ENCODE data around the gene MAP3K13.

The MAP3K13 gene

DNA sequence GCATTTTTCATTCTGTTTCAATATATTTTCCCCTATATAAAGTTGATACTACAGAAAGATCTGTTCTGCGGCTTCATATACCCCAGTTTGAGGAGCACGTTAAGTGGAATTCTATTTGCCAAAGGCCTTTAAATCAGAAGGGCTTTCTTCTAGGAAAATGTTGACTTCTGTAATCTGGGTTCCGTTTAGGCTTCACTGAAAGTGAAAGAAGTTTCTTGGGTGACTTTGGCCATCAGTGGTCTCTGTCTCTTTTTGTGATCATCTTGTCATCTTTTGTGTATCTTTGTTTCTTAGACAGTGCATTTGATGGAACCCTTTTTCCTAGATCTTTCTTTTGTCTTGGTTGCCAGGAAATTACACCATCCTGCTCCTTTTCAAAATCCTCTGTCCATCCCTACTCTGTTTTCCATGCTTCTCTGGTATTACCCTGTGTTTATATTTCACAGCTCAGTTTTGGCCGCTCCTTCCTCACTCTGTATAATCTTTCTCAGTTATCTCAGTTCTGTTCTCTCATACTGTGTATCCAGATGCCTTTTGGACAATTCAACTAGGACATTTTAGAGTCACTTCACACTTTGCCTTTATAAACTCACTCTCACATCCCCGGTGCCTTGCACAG, 40.7 kb upstream of the MAP3K13 start:
- TF ChIP-seq, protein P1, sequence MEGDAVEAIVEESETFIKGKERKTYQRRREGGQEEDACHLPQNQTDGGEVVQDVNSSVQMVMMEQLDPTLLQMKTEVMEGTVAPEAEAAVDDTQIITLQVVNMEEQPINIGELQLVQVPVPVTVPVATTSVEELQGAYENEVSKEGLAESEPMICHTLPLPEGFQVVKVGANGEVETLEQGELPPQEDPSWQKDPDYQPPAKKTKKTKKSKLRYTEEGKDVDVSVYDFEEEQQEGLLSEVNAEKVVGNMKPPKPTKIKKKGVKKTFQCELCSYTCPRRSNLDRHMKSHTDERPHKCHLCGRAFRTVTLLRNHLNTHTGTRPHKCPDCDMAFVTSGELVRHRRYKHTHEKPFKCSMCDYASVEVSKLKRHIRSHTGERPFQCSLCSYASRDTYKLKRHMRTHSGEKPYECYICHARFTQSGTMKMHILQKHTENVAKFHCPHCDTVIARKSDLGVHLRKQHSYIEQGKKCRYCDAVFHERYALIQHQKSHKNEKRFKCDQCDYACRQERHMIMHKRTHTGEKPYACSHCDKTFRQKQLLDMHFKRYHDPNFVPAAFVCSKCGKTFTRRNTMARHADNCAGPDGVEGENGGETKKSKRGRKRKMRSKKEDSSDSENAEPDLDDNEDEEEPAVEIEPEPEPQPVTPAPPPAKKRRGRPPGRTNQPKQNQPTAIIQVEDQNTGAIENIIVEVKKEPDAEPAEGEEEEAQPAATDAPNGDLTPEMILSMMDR (IDR thresholded peaks at IDR 0.05; ENCODE audit: low read depth, low read length): no peak

DNA sequence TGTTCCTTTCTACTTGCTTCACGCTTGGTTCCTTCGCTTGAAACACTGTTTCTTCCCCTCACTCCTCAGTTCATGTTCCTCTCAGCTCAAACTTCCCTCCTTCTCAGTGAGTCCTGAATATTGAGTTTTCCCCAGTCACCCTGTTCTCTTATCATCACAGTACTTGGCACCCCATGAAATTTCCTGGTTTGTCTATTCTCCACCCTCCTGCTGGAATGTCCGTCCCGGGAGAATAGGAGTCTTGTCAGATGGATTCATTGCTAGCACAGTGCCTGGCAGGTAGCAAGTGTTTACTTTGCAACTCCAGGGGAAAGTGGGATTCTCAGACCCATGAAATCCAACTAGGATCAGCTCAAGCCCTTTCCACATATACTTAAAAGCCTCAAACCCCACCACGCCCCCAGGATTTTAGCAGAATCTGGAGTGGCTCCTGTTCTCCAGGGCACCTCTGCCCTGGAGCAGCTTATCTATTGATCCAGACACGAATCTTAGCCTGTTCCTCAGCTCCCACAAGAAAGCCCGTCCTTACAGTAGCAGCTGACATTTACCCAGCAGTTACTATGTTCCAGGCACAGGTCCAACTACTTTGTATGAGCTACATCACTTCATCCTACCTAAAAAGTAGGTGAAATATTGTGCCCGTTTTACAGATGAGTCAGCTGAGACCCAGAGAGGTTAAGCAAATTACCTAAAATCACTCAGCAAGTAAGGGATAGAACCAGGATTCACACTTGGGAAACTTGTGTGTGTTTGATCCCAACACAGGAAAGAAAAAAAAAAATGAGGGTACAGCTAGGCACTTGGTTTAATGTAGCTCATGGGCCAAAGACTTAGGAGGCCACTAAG, 36.8 kb upstream of the MAP3K13 start:
- no peak overlapping the region for H3K4me3 ChIP-seq (ENCODE audit: low read depth, low read length)
- TF ChIP-seq, protein P1 (IDR thresholded peaks at IDR 0.05; ENCODE audit: low read depth, low read length): no peak

More for the DNA sequence above, 40.7 kb upstream of the MAP3K13 start:
- 0 out of 2 replicates have a peak overlapping the region, but pooled peaks have one; percentile 11 for H3K4me3 ChIP-seq (ENCODE audit: low read depth, low read length)

DNA sequence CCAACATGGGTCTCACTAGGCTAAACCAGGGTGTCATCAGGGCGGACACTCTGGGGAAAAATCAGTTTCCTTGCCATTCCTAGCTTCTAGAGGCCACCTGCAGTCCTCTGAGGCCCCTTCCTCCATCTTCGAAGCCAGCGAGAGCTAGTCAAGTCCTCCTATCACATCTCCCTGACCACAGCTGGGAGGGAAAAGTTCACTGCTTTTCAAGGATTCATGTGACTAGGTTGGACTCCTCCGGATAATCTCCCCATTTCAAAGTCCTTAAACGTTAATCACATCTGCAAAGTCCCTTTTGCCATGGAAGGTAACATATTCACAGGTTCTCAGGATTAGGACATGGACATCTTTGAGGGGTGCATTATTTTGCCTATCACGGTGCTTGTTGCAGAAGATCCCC, 35.9 kb upstream of the MAP3K13 start:
- TF ChIP-seq, protein P1 (IDR thresholded peaks at IDR 0.05; ENCODE audit: low read depth, low read length): no peak
- H3K4me3 ChIP-seq (ENCODE audit: low read depth, low read length): no peak overlapping the region

DNA sequence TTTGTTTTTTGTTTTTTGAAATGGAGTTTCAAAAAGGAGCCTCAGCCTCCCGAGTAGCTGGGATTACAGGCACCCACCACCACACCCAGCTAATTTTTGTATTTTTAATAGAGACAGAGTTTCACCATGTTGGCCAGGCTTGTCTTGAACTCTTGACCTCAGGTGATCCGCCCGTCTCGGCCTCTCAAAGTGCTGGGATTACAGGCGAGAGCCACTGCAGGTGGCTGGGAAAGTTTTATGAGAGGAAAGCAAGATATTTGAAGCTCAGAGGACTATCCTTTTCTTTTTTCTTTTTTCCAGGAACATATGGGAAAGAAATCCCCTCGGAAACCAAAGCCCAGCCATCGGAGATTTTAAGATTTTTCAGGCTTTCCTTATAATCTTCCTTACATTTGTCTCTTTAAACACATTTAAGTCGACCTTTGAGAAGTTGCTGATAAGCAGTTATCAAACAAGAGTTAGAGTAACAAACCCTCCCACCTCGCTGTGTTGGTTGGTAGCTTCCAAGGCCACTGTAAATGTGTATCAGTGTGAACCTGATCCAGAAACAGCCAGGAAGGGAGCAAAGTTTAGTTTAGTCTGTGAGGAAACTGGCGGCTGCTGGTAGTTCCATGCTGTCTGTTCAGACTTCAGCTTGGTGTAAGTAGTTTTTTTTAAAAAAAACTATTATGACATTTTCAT, 34.5 kb upstream of the MAP3K13 start:
- TF ChIP-seq, protein P1 (IDR thresholded peaks at IDR 0.05; ENCODE audit: low read depth, low read length): no peak
- H3K4me3 ChIP-seq (ENCODE audit: low read depth, low read length): no peak overlapping the region

DNA sequence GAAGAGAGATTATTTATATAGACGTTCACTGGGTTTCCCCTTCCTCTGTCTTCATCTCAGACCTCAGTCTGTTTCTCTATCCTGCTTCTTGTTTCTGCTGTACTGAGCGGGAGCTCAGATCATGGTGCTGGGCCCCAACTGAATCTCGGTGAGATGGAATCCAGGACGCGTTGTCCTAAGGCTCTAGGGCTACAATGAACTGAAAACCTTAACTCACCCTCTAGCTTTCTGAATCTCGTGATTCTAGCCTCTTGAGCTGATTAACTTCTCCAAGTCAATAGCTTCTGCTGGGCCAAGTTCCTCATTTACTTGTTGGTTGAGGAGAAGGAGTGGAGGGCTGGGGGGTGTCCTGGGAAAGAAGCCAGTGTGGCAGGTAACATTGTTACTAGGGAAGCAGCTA, 32.7 kb upstream of the MAP3K13 start:
- TF ChIP-seq, protein P1 (IDR thresholded peaks at IDR 0.05; ENCODE audit: low read depth, low read length): no peak
- H3K4me3 ChIP-seq (ENCODE audit: low read depth, low read length): no peak overlapping the region

DNA sequence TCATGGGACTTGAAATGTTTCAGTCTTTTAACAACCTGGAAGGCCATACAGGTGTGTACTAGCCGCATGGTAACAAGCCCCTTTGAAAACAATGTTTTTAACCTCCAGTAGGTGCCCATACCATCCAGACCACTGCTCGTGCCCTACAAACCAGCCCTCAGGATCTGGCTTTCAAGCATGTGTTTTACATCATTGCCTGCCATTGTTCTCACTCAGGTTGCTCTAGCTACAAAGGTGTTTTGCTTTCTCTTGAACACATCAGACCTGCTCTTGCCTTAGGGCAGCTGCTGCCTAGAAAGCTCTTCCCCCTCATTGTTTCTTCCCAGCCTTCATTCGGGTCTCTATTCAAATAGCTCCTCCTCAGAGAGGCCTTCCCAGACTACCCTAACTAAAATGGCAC, 32.3 kb upstream of the MAP3K13 start:
- H3K4me3 ChIP-seq (ENCODE audit: low read depth, low read length): no peak overlapping the region
- TF ChIP-seq, protein P1 (IDR thresholded peaks at IDR 0.05; ENCODE audit: low read depth, low read length): no peak

Measured in WI38 (cell line).